Hematopoietic multipotent progenitor cell treated with erythropoietin and hydrocortisone succinate and interleukin-3 and kit ligand, for 15 days (in vitro differentiated cells): ENCODE measurements around the gene MOB1A.
"Not testable (repeated sequence)": the region's sequence is repeated elsewhere in the genome, so short reads cannot be mapped to it uniquely, and the experiment has no call there.

ENCODE experiments used
- DNase-seq: peaks from one replicate; pipeline ENCODE4 v3.0.0-alpha.2; 2015; ENCODE audit warnings: low spot score

MOB1A gene

DNA sequence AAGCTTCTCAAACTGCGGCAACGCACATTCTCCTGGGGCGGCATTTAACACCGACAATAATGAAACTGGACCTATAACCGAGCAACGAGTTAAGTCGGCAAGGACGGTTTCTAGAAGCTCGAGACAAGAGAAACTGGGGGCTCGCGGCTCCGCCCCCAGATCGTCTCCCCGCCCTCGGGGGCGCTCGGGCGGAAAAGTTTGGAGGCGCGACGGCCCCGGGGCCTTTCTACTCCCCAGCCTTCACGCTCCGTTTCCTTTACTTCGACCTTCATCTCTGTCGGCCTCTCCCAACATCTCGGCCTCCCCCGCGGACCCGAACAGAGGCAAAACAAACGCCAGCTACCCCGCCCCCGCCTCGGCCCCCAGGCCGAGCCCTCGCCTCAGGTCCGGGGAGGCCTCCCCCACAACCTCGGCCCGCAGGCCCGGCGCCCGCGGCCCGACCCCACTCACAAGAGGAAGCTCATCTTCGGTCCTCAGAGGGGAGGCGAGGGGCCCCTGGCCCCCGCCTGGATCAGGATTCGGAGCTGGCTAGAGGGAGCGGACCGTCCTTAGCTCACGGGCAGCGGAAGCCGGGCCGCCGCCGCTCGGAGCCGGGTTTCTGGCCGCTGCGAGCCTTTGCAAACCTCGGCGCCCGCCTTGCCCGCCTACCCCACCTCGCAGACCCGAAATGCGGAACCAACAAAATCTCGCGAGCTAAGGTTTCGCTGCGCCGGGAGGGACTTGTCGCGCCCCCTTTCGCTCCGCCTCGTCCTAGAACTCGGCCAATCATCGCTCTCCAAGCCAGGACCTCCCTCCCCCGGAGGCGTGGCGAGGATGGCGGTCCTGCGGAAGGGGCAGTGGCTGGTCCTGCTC is at the start of gene MOB1A:
Gene MOB1A (minus strand): TSS at position 669 of the 852 bp plus-strand sequence. CDS start 205 bp downstream, at position 464.
- DNase-seq = peak; percentile 98

DNA sequence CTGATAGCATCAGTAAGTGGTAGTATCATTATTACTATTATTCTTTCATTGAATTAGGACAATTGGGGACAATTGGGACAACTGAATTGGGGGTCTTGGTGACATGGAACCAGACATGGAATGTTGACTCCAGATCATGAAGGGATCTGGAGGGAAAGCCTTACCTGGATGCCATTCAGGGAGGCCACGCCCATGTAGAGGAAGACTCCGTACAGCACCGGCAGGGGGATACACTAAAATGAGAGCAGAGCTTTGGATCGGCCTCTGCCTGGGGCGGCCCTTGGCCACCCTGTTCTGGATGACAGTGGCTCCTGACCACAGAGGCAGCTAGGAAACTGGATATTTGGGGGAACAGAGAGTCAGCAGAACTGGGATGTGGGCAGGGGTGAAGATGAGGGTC is 49.0 kb upstream of the MOB1A start:
- DNase-seq = no peak

DNA sequence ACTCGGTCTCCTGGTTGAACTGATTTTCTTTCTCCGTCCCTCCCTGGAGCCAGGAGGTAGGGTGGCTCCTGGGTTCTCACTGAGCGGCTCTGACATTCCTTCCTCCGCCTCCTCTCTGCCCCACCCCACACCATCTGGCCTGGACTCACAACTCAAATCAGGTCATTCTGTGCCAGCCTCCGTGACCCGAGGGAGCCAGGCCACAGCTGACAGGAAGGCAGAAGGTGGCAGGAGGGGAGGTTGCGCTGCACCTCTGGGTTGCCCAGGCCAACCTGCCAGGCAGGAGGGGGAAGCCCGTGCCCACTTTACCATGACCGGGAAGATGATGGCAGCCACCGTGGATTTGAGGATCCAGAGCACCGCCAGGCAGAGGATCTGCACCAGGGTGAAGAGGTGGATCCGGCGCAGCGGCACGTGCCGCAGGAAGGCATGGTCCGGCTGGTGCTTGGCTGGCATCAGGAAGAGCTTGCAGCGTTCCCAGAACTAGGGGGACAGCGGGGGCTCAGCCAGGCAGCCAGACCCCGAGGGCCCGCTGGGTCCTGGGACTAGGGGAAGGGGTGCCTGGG is 48.1 kb upstream of the MOB1A start:
- DNase-seq = no peak

DNA sequence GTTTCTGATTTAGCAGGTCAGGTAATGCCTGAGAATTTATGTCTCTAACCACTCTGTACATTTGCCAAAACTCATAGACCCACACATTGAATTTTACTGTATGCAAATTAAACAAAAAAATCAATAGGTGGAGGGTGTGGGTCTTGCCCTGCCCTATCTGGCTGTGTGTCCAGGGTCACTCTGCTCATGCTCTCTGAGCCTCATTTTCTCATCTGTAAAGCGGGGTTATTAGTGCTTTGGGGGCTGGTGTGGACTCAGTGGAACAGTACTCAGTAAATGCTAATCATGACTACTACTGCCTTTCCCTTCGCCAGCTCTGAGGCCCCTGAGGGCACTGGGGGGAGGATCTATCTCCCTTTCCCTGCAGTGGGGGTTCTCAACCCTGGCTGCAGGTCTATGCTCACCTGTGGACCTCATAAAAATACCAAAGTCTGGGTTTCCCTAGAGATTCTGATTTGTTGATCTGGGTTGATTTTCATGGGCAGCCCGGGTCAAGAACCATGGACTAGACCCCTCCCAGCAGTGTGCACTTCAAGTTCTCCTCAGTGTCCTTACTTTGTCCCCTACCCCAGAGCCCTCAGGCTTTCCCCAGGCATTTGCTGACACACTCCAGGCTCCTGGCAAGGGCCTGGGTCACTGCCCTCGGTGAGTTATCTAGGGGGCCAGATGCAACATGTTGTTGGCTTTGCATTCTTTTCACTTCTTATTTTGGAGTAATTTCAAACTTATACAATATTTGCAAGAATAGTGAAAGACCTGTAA is 47.2 kb upstream of the MOB1A start:
- DNase-seq = no peak

DNA sequence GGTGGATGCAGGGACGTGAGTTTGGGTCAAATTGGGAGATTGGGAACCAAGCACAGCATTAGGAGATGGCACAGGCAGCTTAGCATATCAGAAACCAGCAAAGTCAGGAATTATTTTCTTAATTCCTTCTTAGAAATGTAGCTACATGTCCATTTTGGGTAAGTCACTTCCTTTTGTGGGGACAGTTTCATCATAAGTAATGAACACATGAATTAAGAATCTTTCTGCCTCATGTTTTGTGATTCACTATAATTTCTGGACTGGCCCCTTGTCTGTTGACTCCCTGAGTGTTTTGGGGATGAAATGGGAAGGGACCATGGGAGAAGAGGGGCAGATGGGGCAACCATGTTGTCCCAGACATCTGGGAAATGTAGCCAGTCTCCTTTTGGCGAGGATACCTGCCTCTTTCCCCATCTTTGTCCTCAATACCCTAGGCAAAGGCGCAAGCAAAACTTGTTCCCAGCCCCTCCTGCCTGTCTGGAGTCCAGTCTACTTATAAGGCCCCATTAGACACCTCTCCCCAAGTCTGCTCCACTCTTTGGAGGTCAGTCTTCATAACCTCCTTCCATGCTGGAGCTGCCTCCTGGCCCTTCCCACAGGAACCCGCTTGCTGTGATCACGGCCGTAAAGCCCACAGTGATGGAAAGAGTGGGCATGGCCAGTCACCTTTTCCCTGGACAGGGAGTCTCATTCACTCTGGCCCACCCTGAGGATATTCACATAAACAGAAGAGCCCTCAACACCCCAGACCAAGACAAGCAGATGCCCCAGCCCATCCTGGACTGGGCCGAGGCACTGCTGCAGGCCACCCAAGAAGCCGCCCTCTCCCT is 45.5 kb upstream of the MOB1A start:
- no peak for DNase-seq

DNA sequence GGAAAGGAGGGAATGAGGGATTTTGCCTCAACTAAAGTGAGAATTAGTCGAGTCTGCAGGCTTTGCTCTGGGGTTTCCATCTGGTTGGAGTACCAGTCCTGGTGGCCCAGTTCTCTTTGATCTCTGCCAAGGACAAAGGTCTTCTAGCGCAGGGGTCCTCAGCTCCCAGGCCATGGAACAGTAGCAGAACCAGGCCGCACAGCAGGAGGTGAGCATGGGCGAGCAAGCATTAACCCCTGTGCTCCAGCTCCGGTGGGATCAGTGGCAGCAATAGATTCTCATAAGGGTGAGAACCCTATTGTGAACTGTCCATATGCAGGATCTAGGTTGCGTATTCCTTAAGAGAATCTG is 43.6 kb upstream of the MOB1A start:
- no peak for DNase-seq

DNA sequence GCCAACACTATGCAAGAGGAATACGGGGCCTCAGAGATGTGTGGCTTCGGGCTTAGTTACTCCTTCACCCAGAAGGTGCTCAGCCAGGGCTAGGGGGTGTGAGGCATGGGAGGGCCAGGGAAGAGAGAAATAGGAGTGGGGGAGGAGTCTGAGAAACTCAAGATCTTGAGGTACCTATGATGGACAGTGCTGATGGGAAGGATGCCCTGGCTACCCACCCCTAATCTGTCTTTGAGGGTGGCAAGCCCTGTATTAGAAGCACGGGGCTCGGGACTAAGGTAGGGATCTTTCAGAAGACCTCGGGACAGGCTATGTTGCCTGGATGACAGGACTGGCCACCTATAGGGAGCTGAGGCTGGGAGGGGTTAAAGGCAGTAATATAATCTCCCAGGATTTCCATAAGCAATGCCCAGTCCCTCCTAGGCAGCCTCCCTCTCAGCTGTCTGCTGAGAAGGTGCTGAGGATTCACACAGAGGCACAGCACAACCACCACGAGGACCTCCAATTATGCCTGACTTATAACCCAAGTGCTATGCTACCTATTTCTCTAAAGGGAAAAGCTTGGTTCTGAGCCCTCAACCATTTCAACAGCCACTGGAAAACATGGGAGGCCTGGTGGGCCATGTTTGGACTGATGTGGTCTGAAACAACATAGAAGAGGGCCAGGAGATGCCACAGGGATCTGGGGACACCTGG is 43.1 kb upstream of the MOB1A start:
- no peak for DNase-seq

DNA sequence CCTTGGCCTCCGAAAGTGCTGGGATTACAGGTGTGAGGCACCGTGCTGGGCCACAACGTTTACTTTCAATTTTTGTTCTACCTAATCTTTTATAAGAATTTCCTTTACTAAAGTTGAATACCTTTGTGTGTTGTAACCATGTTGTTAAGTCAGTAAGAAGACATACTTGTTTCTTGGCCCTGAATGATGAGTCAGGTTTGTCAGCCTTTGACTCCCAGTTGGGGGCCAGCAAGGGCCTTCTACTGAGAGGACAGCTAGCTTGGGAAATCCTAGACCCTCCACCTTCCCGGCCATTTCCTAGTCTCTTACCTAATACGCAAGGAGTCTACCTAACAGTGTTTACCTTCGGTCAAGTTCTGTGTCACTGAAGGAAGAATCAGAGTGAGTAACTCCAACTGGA is 42.4 kb upstream of the MOB1A start:
- DNase-seq = no peak

DNA sequence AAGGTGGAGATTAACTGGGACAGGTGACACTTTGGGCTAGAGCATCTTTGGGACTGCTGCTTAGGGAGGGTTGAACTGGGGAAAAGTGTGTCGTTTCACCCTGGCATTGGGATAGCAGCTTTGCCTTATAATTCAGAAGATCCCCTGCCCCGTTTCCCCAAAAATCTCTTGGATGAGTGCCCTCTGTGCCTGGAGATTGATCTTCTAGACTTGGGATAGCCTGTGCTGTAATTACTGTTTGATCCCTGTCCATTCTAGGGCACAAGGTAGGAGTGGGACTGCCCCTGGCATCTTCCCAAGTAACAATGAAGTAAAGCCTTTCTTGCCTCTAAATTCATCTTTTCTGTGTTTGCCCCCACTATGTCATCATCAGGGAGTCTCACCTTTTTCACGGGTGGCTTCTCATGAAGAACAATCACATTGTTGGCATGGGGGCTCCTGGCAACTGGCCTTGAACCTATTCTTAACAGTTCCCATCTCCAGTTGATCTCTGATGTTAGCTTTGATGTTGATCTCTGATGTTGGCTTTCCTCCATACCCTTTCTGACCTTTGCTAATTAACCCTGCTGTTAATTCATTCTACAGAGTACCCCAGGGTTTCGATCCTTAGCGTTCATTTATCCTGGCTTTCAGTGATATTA is 41.3 kb upstream of the MOB1A start:
- no peak for DNase-seq

DNA sequence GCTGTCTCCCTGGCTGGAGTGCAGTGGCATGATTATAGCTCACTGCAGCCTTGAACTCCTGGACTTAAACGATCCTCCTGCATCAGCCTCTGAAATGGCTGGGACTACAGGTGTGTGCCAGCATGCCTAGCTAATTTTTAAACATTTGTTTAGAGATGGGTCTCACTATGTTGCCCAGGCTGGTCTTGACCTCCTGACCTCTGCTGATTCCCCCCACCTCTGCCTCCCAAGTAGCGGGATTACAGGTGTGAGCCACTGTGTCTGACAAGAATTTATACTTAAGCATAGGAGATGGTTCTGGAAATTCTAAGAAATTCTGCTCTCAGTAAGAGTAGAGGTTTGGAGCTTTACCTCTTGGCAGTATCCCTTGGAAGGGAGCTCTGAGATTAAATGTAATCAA is 38.0 kb upstream of the MOB1A start:
- no peak for DNase-seq

DNA sequence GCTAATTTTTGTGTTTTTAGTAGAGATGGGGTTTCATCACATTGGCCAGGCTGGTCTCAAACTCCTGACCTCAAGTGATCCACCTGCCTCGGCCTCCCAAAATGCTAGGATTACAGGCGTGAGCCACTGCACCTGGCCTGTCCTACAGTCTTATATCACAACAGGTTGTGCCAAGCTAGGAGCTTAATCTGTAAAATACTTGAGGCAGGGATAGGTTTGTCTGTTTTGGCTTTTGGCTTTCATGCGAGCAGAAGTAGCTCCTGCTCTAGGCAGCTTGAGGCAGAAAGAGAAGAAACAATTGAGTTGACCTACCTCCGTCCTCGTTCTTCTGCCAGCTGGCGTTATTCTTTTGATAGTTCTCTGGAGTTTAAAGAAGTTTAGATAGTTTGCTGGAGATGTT is 37.1 kb upstream of the MOB1A start:
- DNase-seq = not testable (repeated sequence)

DNA sequence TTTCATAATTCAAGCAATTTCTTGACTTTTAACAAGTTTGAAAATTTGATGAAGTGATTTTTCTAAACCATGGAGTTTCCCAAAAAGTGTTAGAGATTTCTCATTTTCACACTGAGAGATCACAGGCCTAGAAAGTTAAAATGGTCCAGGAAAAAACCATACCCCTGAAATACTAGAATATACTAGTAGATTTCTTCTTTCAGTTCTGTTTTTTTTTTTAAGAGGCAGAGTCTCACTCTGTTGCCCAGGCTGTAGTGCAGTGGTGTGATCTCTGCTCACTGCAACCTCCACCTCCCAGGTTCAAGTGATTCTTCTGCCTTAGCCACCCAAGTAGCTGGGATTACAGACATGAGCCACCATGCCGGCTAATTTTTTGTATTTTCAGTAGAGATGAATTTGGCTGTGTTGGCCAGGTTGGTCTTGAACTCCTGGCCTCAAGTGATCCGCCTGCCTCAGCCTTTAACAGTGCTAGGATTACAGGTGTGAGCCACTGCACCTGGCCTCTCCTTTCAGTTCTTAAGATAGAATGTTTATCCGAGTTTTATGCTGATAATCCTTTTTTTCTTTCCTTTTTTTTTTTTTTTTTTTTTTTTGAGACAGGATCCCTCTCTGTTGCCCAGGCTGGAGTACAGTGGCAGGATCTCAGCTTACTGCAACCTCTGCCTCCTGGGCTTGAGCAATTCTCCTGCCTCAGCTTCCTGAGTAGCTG is 34.2 kb upstream of the MOB1A start:
- no peak for DNase-seq

DNA sequence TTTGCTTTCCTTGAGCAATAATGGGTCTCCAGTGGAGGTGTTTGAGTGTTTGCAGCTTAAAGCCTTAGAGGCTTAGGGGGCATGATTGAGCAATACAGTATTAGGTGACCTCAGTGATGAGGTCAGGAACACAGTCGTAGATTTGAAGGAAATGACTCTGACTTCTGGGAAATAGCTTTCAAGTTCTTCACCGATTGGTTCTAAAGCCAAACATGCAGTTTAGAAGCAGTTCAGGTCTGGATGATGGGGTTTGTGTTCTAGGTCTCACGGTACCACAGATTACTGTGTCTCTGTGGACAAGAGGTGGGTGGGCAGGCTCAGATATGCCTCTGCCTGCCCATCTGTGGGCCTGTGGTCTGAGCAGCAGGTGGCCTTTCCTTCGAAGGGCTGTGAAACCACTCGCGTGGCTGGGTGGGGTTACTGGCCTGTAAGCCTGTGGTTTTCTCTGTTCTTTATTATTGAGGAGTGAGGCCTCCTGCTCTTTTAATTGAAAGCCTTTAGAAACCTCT is 27.6 kb upstream of the MOB1A start:
- DNase-seq = peak; percentile 50

DNA sequence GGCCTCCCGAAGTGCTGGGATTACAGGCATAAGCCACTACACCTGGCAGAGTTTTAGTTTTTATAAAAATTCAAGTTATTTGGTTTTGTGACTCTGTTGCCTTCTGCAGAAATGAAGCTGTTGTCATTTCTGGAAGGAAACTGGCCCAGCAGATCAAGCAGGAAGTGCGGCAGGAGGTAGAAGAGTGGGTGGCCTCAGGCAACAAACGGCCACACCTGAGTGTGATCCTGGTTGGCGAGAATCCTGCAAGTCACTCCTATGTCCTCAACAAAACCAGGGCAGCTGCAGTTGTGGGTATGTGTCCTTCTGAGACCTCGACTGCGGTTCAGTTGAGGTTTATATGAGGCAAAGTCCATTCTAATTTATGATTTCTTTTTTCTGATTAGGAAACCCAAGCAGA is 26.9 kb upstream of the MOB1A start:
- no peak for DNase-seq

DNA sequence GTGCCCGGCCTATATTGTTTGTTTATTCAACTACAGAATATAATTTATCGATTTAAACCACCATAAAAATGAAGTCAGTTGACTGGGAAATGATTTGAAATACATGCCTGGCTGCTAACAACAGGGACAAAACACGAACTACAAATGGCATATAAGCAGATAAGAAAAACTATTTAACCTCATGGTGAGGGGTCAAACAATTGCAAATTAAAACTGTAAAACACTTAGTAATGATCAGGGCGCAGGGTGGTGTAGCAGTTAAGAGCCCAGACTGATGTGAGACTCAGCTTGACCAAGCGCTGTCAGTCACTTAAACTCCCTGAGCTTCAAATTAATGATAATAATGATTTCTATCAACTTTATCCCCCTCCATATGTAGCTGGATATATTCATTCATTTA is 26.4 kb upstream of the MOB1A start:
- DNase-seq = no peak

DNA sequence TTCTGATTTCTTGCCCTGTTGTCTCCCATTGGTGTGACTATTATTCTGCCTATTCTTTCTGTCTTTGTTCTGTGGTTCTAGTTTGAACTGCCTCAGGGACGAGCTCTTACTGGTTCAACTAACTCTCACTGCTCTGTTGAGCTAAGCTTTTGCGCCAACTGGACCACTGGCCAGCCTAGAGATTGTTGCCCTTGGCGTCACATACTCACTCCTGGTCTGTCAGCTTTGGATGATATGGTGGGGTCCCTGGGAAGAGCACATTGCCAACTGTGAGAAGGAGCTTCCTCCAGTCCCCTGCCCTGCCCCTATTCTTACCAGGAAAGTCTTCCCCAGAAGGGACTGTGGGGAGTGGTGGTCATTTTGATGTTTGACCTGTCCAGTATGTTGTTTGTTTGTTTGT is 25.8 kb upstream of the MOB1A start:
- no peak for DNase-seq

DNA sequence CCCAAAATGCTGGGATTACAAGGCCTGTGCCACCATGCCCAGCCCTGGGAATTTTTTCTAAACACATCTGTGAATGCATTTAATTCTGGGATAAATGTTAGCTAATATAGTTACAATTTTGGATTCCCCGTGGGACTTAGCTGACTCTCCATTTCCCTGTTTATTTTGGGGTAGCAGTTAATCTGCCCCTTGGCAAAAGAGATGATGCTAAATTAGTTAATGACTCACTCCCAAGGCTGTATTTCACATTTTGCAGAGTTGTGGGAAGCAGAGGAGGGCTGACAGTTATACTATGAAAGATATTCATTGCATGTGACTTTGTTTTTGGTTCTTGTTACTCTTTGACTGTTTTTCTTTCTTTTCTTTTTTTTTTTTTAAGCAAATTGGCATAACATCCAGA is 22.9 kb upstream of the MOB1A start:
- no peak for DNase-seq

DNA sequence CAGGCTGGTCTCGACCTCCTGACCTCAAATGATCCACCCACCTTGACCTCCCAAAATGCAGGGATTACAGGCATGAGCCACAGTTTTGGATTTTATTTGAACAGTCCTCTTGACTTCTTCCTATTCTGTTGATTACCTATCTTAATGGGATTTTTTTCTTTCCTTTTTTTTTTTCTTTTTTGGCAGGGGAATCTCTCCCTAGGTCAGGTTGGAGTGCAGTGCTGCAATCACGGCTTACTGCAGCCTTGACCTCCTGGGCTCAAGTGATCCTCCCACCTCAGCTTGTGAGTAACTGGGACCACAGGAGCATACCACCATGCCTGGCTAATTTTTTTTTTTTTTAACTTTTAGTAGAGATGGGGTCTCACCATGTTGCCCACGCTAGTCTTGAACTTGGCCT is 22.5 kb upstream of the MOB1A start:
- no peak for DNase-seq

DNA sequence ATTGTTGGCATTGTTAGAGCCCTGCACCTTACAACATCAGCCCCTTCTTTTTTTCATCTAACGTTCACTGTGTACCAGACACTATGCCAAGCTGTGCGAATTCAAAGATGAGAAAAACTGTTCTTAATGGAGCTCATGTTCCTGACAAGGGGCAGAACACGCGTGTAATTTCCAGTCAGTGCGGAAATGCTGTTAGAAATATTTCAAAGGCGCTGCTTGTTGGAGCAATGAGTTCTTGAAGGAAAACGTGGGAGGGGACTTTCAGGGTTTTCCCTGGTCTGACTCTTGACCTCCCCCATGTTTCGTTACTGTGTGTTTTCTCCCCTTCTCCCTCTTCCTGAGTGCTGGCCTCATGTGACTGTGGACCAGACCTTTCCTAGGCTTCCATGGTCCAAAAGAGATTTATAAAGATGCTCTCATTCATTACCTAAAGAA is 21.2 kb upstream of the MOB1A start:
- no peak for DNase-seq

DNA sequence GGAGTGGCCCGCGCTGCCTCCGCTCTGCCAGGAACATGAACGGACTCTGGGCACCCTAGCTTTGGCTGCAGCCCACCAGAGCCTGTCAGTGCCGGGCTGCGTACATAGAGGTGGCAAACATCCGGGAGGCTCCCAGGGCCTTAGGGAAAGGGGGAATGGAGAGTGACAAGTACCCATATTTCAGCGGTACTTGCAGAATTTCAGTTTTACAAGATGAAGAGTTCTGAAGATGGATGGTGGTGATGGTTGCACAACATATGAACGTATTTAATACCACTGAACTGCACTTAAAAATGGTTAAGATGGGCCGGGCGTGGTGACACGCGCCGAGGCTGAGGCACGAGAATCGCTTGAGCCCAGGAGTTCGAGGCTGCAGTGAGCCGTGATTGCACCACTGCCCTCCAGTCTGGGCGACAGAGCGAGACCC is 20.6 kb upstream of the MOB1A start:
- DNase-seq = no peak
